Nephron (organoid): Measurements from ENCODE around the gene CCDC32.
A peak's percentile ranks its signal among the peaks of the same experiment; 100 is the strongest.

Experiments
- H3K27ac Mint-ChIP-seq, 3 experiments: 2 replicates each; pipeline ENCODE4 v1.8.0; 2020; ENCODE audit warnings: mixed read lengths in 3 of 3, mild to moderate bottlenecking in 2 of 3, moderate library complexity in 1 of 3
- H3K27me3 Mint-ChIP-seq: 2 replicates; pipeline ENCODE4 v1.8.0; 2021; ENCODE audit warnings: low read depth, mild to moderate bottlenecking, moderate library complexity, mixed read lengths
- H3K36me3 Mint-ChIP-seq: 2 replicates; pipeline ENCODE4 v1.8.0; 2020; ENCODE audit warnings: low read depth, mixed read lengths
- H3K4me1 Mint-ChIP-seq: 2 replicates; pipeline ENCODE4 v1.8.0; 2020; ENCODE audit warnings: mixed read lengths
- H3K4me3 Mint-ChIP-seq, 3 experiments: 2 replicates each; pipeline ENCODE4 v1.8.0; 2020; ENCODE audit warnings: mild to moderate bottlenecking in 3 of 3, mixed read lengths in 3 of 3, moderate library complexity in 2 of 3
- H3K9me3 Mint-ChIP-seq: 2 replicates; pipeline ENCODE4 v1.8.0; 2020; ENCODE audit warnings: mixed read lengths
- TF ChIP-seq, protein P1 (sequence below), 3 experiments: fragments of 200-600 bp; sonication (generic); IDR thresholded peaks; one replicate each; pipeline ENCODE4 v1.5.0; 2021; ENCODE audit warnings: antibody characterized with exemption in 3 of 3; ENCODE audit not compliant: unreplicated experiment in 3 of 3

Gene CCDC32

DNA sequence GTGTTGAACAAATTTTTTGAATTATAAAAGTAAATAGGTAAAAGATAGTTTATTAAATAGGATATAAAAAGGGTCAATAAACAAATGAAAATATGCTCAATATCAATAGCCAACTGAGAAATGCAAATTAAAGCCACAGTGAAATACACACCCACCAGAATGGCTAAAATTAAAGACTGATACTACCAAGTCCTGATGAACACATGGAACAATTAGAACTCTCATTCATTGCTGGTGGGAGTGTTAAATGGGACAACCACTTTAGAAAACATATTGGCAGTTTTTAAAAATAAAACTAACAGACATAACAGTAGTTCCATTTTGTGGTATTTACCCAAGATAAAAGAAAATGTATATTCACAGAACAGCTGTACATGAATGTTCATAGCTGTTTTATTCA lies 41.2 kb downstream of the CCDC32 start:
- H3K36me3 Mint-ChIP-seq: no peaks in the 10 kb centered on the region
- no peak overlapping the region for H3K27ac Mint-ChIP-seq
- peaks cover 4% of the 10 kb centered on the region for H3K4me1 Mint-ChIP-seq
- no peaks in the 10 kb centered on the region for H3K9me3 Mint-ChIP-seq
- TF ChIP-seq, protein P1, sequence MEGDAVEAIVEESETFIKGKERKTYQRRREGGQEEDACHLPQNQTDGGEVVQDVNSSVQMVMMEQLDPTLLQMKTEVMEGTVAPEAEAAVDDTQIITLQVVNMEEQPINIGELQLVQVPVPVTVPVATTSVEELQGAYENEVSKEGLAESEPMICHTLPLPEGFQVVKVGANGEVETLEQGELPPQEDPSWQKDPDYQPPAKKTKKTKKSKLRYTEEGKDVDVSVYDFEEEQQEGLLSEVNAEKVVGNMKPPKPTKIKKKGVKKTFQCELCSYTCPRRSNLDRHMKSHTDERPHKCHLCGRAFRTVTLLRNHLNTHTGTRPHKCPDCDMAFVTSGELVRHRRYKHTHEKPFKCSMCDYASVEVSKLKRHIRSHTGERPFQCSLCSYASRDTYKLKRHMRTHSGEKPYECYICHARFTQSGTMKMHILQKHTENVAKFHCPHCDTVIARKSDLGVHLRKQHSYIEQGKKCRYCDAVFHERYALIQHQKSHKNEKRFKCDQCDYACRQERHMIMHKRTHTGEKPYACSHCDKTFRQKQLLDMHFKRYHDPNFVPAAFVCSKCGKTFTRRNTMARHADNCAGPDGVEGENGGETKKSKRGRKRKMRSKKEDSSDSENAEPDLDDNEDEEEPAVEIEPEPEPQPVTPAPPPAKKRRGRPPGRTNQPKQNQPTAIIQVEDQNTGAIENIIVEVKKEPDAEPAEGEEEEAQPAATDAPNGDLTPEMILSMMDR (IDR thresholded peaks at IDR 0.05; ENCODE audit: unreplicated experiment in 3 of 3): no peak
- H3K27me3 Mint-ChIP-seq: no peaks in the 10 kb centered on the region
- H3K4me3 Mint-ChIP-seq: no peak overlapping the region

DNA sequence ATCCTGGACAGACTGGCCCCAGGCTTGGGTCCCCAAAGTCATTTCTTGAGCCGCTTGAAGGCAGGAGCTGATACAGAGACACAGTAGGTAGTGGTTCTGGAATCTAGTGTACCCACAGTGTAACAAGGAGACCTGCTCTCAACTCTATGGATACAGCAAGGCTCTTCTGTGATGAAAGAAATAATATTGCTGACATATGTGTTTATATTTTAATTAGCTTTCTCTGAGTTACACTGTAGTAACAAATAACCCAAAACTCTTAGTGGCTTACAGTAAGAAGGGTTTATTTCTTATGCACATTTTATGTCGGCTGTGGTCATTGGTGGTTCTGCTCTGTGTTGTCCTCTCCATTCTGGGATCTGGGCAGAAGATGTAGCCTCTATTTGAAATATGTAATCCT lies 48.5 kb downstream of the CCDC32 start:
- H3K27ac Mint-ChIP-seq: no peak overlapping the region
- peaks cover 13% of the 10 kb centered on the region for H3K4me1 Mint-ChIP-seq

DNA sequence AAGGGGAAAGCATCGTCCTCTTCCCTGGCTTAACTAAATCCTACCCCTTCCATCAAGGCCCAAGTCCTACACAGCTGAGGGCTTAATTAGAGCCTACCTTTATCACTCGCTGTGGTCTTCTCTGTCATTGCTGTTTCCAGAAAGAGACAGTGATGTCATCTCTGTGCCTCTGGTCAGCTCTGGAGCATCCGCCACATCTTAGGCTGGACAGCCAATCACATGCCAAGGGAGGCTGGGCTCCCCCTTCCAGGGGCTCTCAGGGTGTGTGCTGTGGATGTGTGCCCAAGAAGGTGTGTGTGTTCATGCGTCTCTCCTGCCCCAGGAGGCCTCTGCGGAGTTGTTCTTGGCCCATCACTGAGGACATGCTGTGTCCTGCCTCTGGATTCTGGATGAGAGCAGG lies 51.2 kb downstream of the CCDC32 start:
- H3K27ac Mint-ChIP-seq: no peak overlapping the region
- peak overlapping the region in 1 of 3 experiments; percentile 83 for H3K4me3 Mint-ChIP-seq
- peaks cover 16% of the 10 kb centered on the region for H3K4me1 Mint-ChIP-seq
- H3K27me3 Mint-ChIP-seq: peaks cover 20% of the 10 kb centered on the region
- no peaks in the 10 kb centered on the region for H3K36me3 Mint-ChIP-seq
- TF ChIP-seq, protein P1 (IDR thresholded peaks at IDR 0.05; ENCODE audit: unreplicated experiment in 3 of 3): no peak
- H3K9me3 Mint-ChIP-seq: no peaks in the 10 kb centered on the region

More for the DNA sequence above, 48.5 kb downstream of the CCDC32 start:
- no peaks in the 10 kb centered on the region for H3K36me3 Mint-ChIP-seq
- TF ChIP-seq, protein P1 (IDR thresholded peaks at IDR 0.05; ENCODE audit: unreplicated experiment in 3 of 3): no peak
- no peaks in the 10 kb centered on the region for H3K9me3 Mint-ChIP-seq
- no peak overlapping the region for H3K4me3 Mint-ChIP-seq
- peaks cover 8% of the 10 kb centered on the region for H3K27me3 Mint-ChIP-seq

DNA sequence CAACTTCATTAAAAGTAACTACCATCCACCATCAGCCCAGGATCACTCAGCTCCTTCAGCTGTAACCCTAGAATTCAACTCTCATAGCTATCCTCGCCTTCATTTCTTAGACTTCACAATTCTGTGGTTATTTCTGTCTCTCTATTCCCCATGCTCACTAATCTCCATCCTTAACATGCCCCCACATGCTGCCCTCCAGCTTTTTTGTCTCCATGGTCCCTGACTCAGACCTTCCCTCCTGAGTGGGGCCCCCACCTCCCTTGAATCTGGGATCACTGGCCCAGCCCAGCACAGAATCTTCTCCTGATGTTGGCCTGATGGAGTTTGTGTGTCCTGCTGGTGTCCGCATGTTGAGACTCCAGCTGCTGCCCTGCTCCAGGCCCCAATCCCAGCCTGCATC lies 52.4 kb downstream of the CCDC32 start:
- TF ChIP-seq, protein P1 (IDR thresholded peaks at IDR 0.05; ENCODE audit: unreplicated experiment in 3 of 3): no peak
- peak overlapping the region; percentile 73 to 84 (median 83) for H3K4me3 Mint-ChIP-seq
- H3K27me3 Mint-ChIP-seq: peaks cover 24% of the 10 kb centered on the region
- no peaks in the 10 kb centered on the region for H3K9me3 Mint-ChIP-seq
- peak overlapping the region in 2 of 3 experiments; percentile 34 to 36 for H3K27ac Mint-ChIP-seq
- peaks cover 22% of the 10 kb centered on the region for H3K4me1 Mint-ChIP-seq
- H3K36me3 Mint-ChIP-seq: no peaks in the 10 kb centered on the region

- Mint-ChIP-seq H3K27me3 (peaks cover 24% of the 10 kb centered on the region), H3K4me1 (peaks cover 27% of the 10 kb centered on the region), H3K36me3 (no peaks in the 10 kb centered on the region), H3K27ac (peak overlapping the region in 2 of 3 experiments; percentile 28 to 36), H3K4me3 (peak overlapping the region; percentile 84 to 85 (median 84)), H3K9me3 (no peaks in the 10 kb centered on the region)
- TF ChIP-seq, protein P1 (IDR thresholded peaks at IDR 0.05; ENCODE audit: unreplicated experiment in 3 of 3): no peak
These were observed 53.2 kb downstream of the CCDC32 start for GRCh38 chr15:40511472-40512133.

GRCh38 chr15:40511093-40511471 lies 53.8 kb downstream of the CCDC32 start:
- peak overlapping the region; percentile 84 to 85 (median 84) for H3K4me3 Mint-ChIP-seq
- no peaks in the 10 kb centered on the region for H3K36me3 Mint-ChIP-seq
- H3K9me3 Mint-ChIP-seq: no peaks in the 10 kb centered on the region
- H3K4me1 Mint-ChIP-seq: peaks cover 29% of the 10 kb centered on the region
- H3K27ac Mint-ChIP-seq: peak overlapping the region in 1 of 3 experiments; percentile 28
- peaks cover 24% of the 10 kb centered on the region for H3K27me3 Mint-ChIP-seq
- TF ChIP-seq, protein P1 (IDR thresholded peaks at IDR 0.05; ENCODE audit: unreplicated experiment in 3 of 3): no peak
